HUES6 (cell line): ENCODE results near the gene WSCD2.

Source experiments
- H3K27ac ChIP-seq: 2 replicates; pipeline ENCODE4 v1.7.0; 2013; ENCODE audit warnings: low read depth, mild to moderate bottlenecking, low read length, inconsistent platforms
- H3K27me3 ChIP-seq: 2 replicates; pipeline ENCODE4 v1.6.1; 2013; ENCODE audit warnings: low read length; ENCODE audit not compliant: control insufficient read depth, insufficient read depth
- H3K36me3 ChIP-seq: 2 replicates; pipeline ENCODE4 v1.6.1; 2013; ENCODE audit warnings: low read length; ENCODE audit not compliant: control insufficient read depth, insufficient read depth
- H3K4me1 ChIP-seq: 2 replicates; pipeline ENCODE4 v1.6.1; 2013; ENCODE audit warnings: low read length; ENCODE audit not compliant: control insufficient read depth, insufficient read depth
- H3K4me3 ChIP-seq: 2 replicates; pipeline ENCODE4 v1.5.1; 2013; ENCODE audit warnings: low read depth, low read length
- H3K9ac ChIP-seq: one replicate; pipeline ENCODE4 v1.6.1; 2013; ENCODE audit warnings: mild to moderate bottlenecking, low read length
- H3K9me3 ChIP-seq: 2 replicates; pipeline ENCODE4 v1.6.1; 2013; ENCODE audit warnings: low read depth, low read length; ENCODE audit not compliant: control insufficient read depth, insufficient read depth

WSCD2 gene

GRCh38 chr12:108128221-108129016 lies 669 bp upstream of the WSCD2 start:
- Histone ChIP-seq H3K4me3 (peak overlapping the region; percentile 73), H3K36me3 (no peaks in the 10 kb centered on the region), H3K27ac (no peak overlapping the region), H3K9me3 (no peaks in the 10 kb centered on the region), H3K4me1 (peaks cover 4% of the 10 kb centered on the region; the same call in 1 of the 2 replicates), H3K27me3 (peaks cover 38% of the 10 kb centered on the region), H3K9ac (no peak overlapping the region)

- peaks cover 4% of the 10 kb centered on the region; the same call in 1 of the 2 replicates for H3K4me1 ChIP-seq
- no peaks in the 10 kb centered on the region for H3K9me3 ChIP-seq
- no peak overlapping the region for H3K9ac ChIP-seq
- H3K4me3 ChIP-seq: no peak overlapping the region
- H3K27me3 ChIP-seq: peaks cover 36% of the 10 kb centered on the region
- no peaks in the 10 kb centered on the region for H3K36me3 ChIP-seq
- H3K27ac ChIP-seq: no peak overlapping the region
Measured at GRCh38 chr12:108131035-108131434, 1.9 kb downstream of the WSCD2 start.

GRCh38 chr12:108131657-108132126 lies 2.6 kb downstream of the WSCD2 start:
- H3K4me3 ChIP-seq: no peak overlapping the region
- peaks cover 35% of the 10 kb centered on the region for H3K27me3 ChIP-seq
- no peaks in the 10 kb centered on the region for H3K36me3 ChIP-seq
- no peak overlapping the region for H3K27ac ChIP-seq
- H3K4me1 ChIP-seq: peaks cover 5% of the 10 kb centered on the region; the same call in 1 of the 2 replicates
- no peaks in the 10 kb centered on the region for H3K9me3 ChIP-seq
- no peak overlapping the region for H3K9ac ChIP-seq

GRCh38 chr12:108133482-108133881 lies 4.4 kb downstream of the WSCD2 start:
- Histone ChIP-seq H3K4me1 (peaks cover 10% of the 10 kb centered on the region; the same call in 1 of the 2 replicates), H3K27ac (no peak overlapping the region), H3K9ac (no peak overlapping the region), H3K27me3 (peaks cover 30% of the 10 kb centered on the region), H3K4me3 (no peak overlapping the region), H3K36me3 (no peaks in the 10 kb centered on the region), H3K9me3 (no peaks in the 10 kb centered on the region)

GRCh38 chr12:108134744-108135143 lies 5.7 kb downstream of the WSCD2 start:
- Histone ChIP-seq H3K9ac (no peak overlapping the region), H3K36me3 (no peaks in the 10 kb centered on the region), H3K4me3 (no peak overlapping the region), H3K4me1 (peaks cover 10% of the 10 kb centered on the region; the same call in 1 of the 2 replicates), H3K9me3 (no peaks in the 10 kb centered on the region), H3K27ac (no peak overlapping the region), H3K27me3 (peaks cover 23% of the 10 kb centered on the region)

GRCh38 chr12:108135627-108136026 lies 6.5 kb downstream of the WSCD2 start:
- H3K4me3 ChIP-seq: no peak overlapping the region
- no peak overlapping the region for H3K9ac ChIP-seq
- peaks cover 10% of the 10 kb centered on the region; the same call in 1 of the 2 replicates for H3K4me1 ChIP-seq
- H3K27me3 ChIP-seq: peaks cover 14% of the 10 kb centered on the region
- no peak overlapping the region for H3K27ac ChIP-seq
- no peaks in the 10 kb centered on the region for H3K9me3 ChIP-seq
- no peaks in the 10 kb centered on the region for H3K36me3 ChIP-seq

- 0 out of 2 replicates have a peak, but pooled peaks cover 3% of the 10 kb centered on the region for H3K27me3 ChIP-seq
- H3K9ac ChIP-seq: no peak overlapping the region
- H3K27ac ChIP-seq: no peak overlapping the region
- H3K4me1 ChIP-seq: peaks cover 13% of the 10 kb centered on the region
- no peaks in the 10 kb centered on the region for H3K36me3 ChIP-seq
- no peaks in the 10 kb centered on the region for H3K9me3 ChIP-seq
- H3K4me3 ChIP-seq: no peak overlapping the region
Measured at GRCh38 chr12:108136697-108137096, 7.6 kb downstream of the WSCD2 start.

GRCh38 chr12:108139454-108139853 lies 10.4 kb downstream of the WSCD2 start:
- Histone ChIP-seq H3K9ac (no peak overlapping the region), H3K9me3 (no peaks in the 10 kb centered on the region), H3K36me3 (no peaks in the 10 kb centered on the region), H3K27me3 (no peaks in the 10 kb centered on the region), H3K4me1 (peaks cover 22% of the 10 kb centered on the region), H3K27ac (no peak overlapping the region), H3K4me3 (no peak overlapping the region)

GRCh38 chr12:108140501-108140900 lies 11.4 kb downstream of the WSCD2 start:
- Histone ChIP-seq H3K27ac (no peak overlapping the region), H3K27me3 (no peaks in the 10 kb centered on the region), H3K9me3 (no peaks in the 10 kb centered on the region), H3K4me1 (peaks cover 22% of the 10 kb centered on the region), H3K36me3 (no peaks in the 10 kb centered on the region), H3K9ac (no peak overlapping the region), H3K4me3 (no peak overlapping the region)

GRCh38 chr12:108141600-108142130 lies 12.6 kb downstream of the WSCD2 start:
- Histone ChIP-seq H3K27ac (no peak overlapping the region), H3K4me1 (peaks cover 21% of the 10 kb centered on the region), H3K9me3 (no peaks in the 10 kb centered on the region), H3K27me3 (no peaks in the 10 kb centered on the region), H3K4me3 (no peak overlapping the region), H3K36me3 (no peaks in the 10 kb centered on the region), H3K9ac (no peak overlapping the region)

GRCh38 chr12:108143144-108143543 lies 14.1 kb downstream of the WSCD2 start:
- peaks cover 16% of the 10 kb centered on the region for H3K4me1 ChIP-seq
- no peak overlapping the region for H3K4me3 ChIP-seq
- no peak overlapping the region for H3K27ac ChIP-seq
- H3K9me3 ChIP-seq: no peaks in the 10 kb centered on the region
- H3K27me3 ChIP-seq: no peaks in the 10 kb centered on the region
- no peaks in the 10 kb centered on the region for H3K36me3 ChIP-seq
- no peak overlapping the region for H3K9ac ChIP-seq
